H9 (cell line): ENCODE results near the gene USE1. TPM values are rescaled to one million over a fixed set of nuclear protein-coding genes. Genes with fewer than 3 reads are reported as not detected.

Experiments
- DNase-seq: peaks from one replicate; pipeline ENCODE4 v3.0.0-alpha.2; 2017
- H2AFZ ChIP-seq: one replicate; pipeline ENCODE4 v1.6.1; 2013; ENCODE audit warnings: mild to moderate bottlenecking, low read length, control low read depth, moderate library complexity
- H2AK5ac ChIP-seq: 2 replicates; pipeline ENCODE4 v1.6.1; 2013; ENCODE audit warnings: low read length, control low read depth, mixed read lengths; ENCODE audit not compliant: insufficient read length
- H2BK120ac ChIP-seq: one replicate; pipeline ENCODE4 v1.6.1; 2013; ENCODE audit warnings: low read depth, mild to moderate bottlenecking, low read length, control low read depth, inconsistent platforms; ENCODE audit not compliant: poor library complexity, severe bottlenecking
- H2BK12ac ChIP-seq: 2 replicates; pipeline ENCODE4 v1.6.1; 2013; ENCODE audit warnings: low read length, control low read depth, mixed read lengths, low read depth; ENCODE audit not compliant: insufficient read length
- H2BK15ac ChIP-seq: 2 replicates; pipeline ENCODE4 v1.6.1; 2013; ENCODE audit warnings: low read depth, low read length, control low read depth
- H2BK20ac ChIP-seq: one replicate; pipeline ENCODE4 v1.6.1; 2013; ENCODE audit warnings: low read depth, mild to moderate bottlenecking, low read length, control low read depth, inconsistent platforms; ENCODE audit not compliant: poor library complexity, severe bottlenecking
- H2BK5ac ChIP-seq: 2 replicates; pipeline ENCODE4 v1.6.1; 2013; ENCODE audit warnings: low read length, control low read depth, mixed read lengths; ENCODE audit not compliant: insufficient read length
- H3K14ac ChIP-seq: 2 replicates; pipeline ENCODE4 v1.6.1; 2013; ENCODE audit warnings: low read length, control low read depth; ENCODE audit not compliant: insufficient read depth
- H3K18ac ChIP-seq: 2 replicates; pipeline ENCODE4 v1.6.1; 2013; ENCODE audit warnings: low read depth, mild to moderate bottlenecking, mixed read lengths, low read length, control low read depth; ENCODE audit not compliant: insufficient read length
- H3K23ac ChIP-seq: 2 replicates; pipeline ENCODE4 v1.6.1; 2013; ENCODE audit warnings: low read length, control low read depth, mixed read lengths, low read depth; ENCODE audit not compliant: insufficient read length
- H3K23me2 ChIP-seq: 2 replicates; pipeline ENCODE4 v1.6.1; 2013; ENCODE audit warnings: low read depth, mild to moderate bottlenecking, mixed read lengths, low read length, control low read depth; ENCODE audit not compliant: insufficient read length, poor library complexity, severe bottlenecking
- H3K27ac ChIP-seq: 2 replicates; pipeline ENCODE4 v1.5.1; 2013; ENCODE audit warnings: low read length, control low read depth, mixed read lengths, low read depth; ENCODE audit not compliant: insufficient read length
- H3K27me3 ChIP-seq: 2 replicates; pipeline ENCODE4 v1.6.1; 2013; ENCODE audit warnings: low read length, control low read depth, inconsistent platforms; ENCODE audit not compliant: insufficient read depth
- H3K4ac ChIP-seq: 2 replicates; pipeline ENCODE4 v1.6.1; 2013; ENCODE audit warnings: low read depth, mild to moderate bottlenecking, control low read depth, inconsistent platforms, low read length, moderate library complexity
- H3K4me1 ChIP-seq: 2 replicates; pipeline ENCODE4 v1.6.1; 2013; ENCODE audit warnings: low read length, control low read depth, inconsistent platforms; ENCODE audit not compliant: insufficient read depth
- H3K4me2 ChIP-seq: 2 replicates; pipeline ENCODE4 v1.6.1; 2013; ENCODE audit warnings: low read length, control low read depth, mixed read lengths; ENCODE audit not compliant: insufficient read length, insufficient read depth
- H3K56ac ChIP-seq: 2 replicates; pipeline ENCODE4 v1.6.1; 2013; ENCODE audit warnings: low read depth, mild to moderate bottlenecking, mixed read lengths, low read length, control low read depth; ENCODE audit not compliant: insufficient read length
- H3K79me1 ChIP-seq: 2 replicates; pipeline ENCODE4 v1.6.1; 2013; ENCODE audit warnings: low read depth, mild to moderate bottlenecking, moderate library complexity, low read length, control low read depth, inconsistent platforms; ENCODE audit not compliant: insufficient read depth, poor library complexity, severe bottlenecking
- H3K79me2 ChIP-seq: 2 replicates; pipeline ENCODE4 v1.6.1; 2013; ENCODE audit warnings: low read length, control low read depth, inconsistent platforms; ENCODE audit not compliant: insufficient read depth
- H3K9ac ChIP-seq: 2 replicates; pipeline ENCODE4 v1.6.1; 2013; ENCODE audit warnings: low read length, control low read depth, mixed read lengths; ENCODE audit not compliant: insufficient read length; ENCODE audit errors: extremely low read depth
- H3K9me3 ChIP-seq: one replicate; pipeline ENCODE4 v1.6.1; 2013; ENCODE audit warnings: low read depth, low read length, inconsistent platforms; ENCODE audit not compliant: control insufficient read depth
- H3T11ph ChIP-seq: one replicate; pipeline ENCODE4 v1.6.1; 2013; ENCODE audit warnings: mild to moderate bottlenecking, low read length, control low read depth, inconsistent platforms
- H4K20me1 ChIP-seq: one replicate; pipeline ENCODE4 v1.6.1; 2013; ENCODE audit not compliant: control insufficient read depth, insufficient read length, insufficient read depth
- H4K5ac ChIP-seq: 2 replicates; pipeline ENCODE4 v1.6.1; 2013; ENCODE audit warnings: low read depth, mild to moderate bottlenecking, mixed read lengths, low read length, control low read depth; ENCODE audit not compliant: insufficient read length
- H4K8ac ChIP-seq: replicated peaks from 2 replicates; pipeline ENCODE4 v1.6.1; 2013; ENCODE audit warnings: low read length, control low read depth, mixed read lengths, low read depth; ENCODE audit not compliant: insufficient read length
- H4K91ac ChIP-seq: 2 replicates; pipeline ENCODE4 v1.6.1; 2013; ENCODE audit warnings: low read depth, mild to moderate bottlenecking, moderate library complexity, mixed read lengths, low read length, control low read depth; ENCODE audit not compliant: insufficient read length
- H3K27ac Mint-ChIP-seq, 3 experiments: 2 replicates in 2 of 3; 3 replicates in 1 of 3; pipeline ENCODE4 v1.8.0; 2020 to 2021; ENCODE audit warnings: mixed read lengths in 3 of 3, mild to moderate bottlenecking in 1 of 3, moderate library complexity in 1 of 3
- H3K27me3 Mint-ChIP-seq: 2 replicates; pipeline ENCODE4 v1.8.0; 2021; ENCODE audit warnings: low read depth, mild to moderate bottlenecking, moderate library complexity, mixed read lengths
- H3K36me3 Mint-ChIP-seq, 3 experiments: 2 replicates in 2 of 3; 3 replicates in 1 of 3; pipeline ENCODE4 v1.8.0; 2020 to 2021; ENCODE audit warnings: low read depth in 3 of 3, mixed read lengths in 3 of 3; ENCODE audit not compliant: insufficient read depth in 1 of 3
- H3K4me1 Mint-ChIP-seq, 2 experiments: 2 replicates each; pipeline ENCODE4 v1.8.0; 2020; ENCODE audit warnings: mixed read lengths in 2 of 2
- H3K4me3 Mint-ChIP-seq, 2 experiments: 2 replicates in 1 of 2; 3 replicates in 1 of 2; pipeline ENCODE4 v1.8.0; 2020 to 2021; ENCODE audit warnings: mild to moderate bottlenecking in 2 of 2, mixed read lengths in 2 of 2, moderate library complexity in 1 of 2
- H3K9me3 Mint-ChIP-seq, 2 experiments: 2 replicates in 1 of 2; 3 replicates in 1 of 2; pipeline ENCODE4 v1.8.0; 2020; ENCODE audit warnings: mild to moderate bottlenecking in 2 of 2, mixed read lengths in 2 of 2, moderate library complexity in 1 of 2
- WGBS: extraction: QIAGEN DNeasy Blood & Tissue Kit; methylation state at CpG from one replicate; pipeline ENCODE4 v1.1.7; 2013; ENCODE audit warnings: missing lambda C conversion rate, low lambda C conversion rate, mixed read lengths; ENCODE audit not compliant: insufficient read length; ENCODE audit errors: extremely low coverage; 5-methylcytosine and 5-hydroxymethylcytosine counted together
- total RNA-seq: library from RNA; stranded (reverse); gene quantifications from 2 replicates; pipeline ENCODE4 v1.2.1, GENCODE V29; 2021
- TF ChIP-seq, protein P1 (sequence below): fragments of 200-600 bp; sonication (generic); conservative IDR thresholded peaks from 3 replicates; pipeline ENCODE4 v1.8.0; 2021; ENCODE audit warnings: antibody characterized with exemption, mild to moderate bottlenecking

The USE1 gene
- total RNA-seq, 1 experiment from 2014 or later, result 16.2 TPM

DNA sequence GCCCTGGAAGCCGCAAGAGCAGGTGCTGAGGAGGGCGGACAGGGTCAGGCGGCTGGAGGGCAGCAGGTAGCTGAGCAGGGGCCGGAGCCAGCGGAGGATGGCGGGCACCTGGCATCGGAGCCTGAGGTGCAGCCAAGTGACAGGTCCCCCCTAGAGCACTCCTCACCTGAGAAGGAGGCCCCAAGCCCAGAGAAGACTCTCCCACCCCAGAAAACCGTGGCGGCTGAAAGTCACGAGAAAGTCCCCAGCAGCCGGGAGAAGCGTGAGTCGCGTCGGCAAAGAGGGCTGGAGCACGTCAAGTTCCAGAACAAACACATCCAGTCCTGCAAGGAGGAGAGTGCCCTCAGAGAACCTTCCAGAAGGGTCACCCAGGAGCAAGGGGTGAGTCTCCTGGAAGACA is 20.5 kb upstream of the USE1 start:
- Mint-ChIP-seq H3K4me3 (no peak overlapping the region), H3K36me3 (peaks cover 46 to 48% (median 47%) of the 10 kb centered on the region in 3 experiments), H3K27ac (no peak overlapping the region), H3K4me1 (no peaks in the 10 kb centered on the region), H3K27me3 (no peaks in the 10 kb centered on the region), H3K9me3 (no peaks in the 10 kb centered on the region)
- Histone ChIP-seq H3K23ac (no peak overlapping the region), H4K5ac (no peak overlapping the region), H4K8ac (no peak overlapping the region), H3K4me1 (no peaks in the 10 kb centered on the region), H2BK120ac (no peak overlapping the region), H3K56ac (no peak overlapping the region), H3K79me1 (no peaks in the 10 kb centered on the region), H3K18ac (no peak overlapping the region), H4K91ac (no peak overlapping the region), H3K9ac (no peak overlapping the region), H4K20me1 (peaks cover 4% of the 10 kb centered on the region), H3K4ac (no peak overlapping the region), H3K27ac (no peak overlapping the region), H3K9me3 (no peaks in the 10 kb centered on the region), H2BK5ac (no peak overlapping the region), H3K4me2 (no peak overlapping the region), H2BK15ac (no peak overlapping the region), H3K79me2 (no peaks in the 10 kb centered on the region), H2AK5ac (no peak overlapping the region), H2BK20ac (no peak overlapping the region), H3K23me2 (no peaks in the 10 kb centered on the region), H3K14ac (no peak overlapping the region), H3T11ph (no peak overlapping the region), H3K27me3 (no peaks in the 10 kb centered on the region), H2BK12ac (no peak overlapping the region), H2AFZ (no peak overlapping the region)
- TF ChIP-seq, protein P1, sequence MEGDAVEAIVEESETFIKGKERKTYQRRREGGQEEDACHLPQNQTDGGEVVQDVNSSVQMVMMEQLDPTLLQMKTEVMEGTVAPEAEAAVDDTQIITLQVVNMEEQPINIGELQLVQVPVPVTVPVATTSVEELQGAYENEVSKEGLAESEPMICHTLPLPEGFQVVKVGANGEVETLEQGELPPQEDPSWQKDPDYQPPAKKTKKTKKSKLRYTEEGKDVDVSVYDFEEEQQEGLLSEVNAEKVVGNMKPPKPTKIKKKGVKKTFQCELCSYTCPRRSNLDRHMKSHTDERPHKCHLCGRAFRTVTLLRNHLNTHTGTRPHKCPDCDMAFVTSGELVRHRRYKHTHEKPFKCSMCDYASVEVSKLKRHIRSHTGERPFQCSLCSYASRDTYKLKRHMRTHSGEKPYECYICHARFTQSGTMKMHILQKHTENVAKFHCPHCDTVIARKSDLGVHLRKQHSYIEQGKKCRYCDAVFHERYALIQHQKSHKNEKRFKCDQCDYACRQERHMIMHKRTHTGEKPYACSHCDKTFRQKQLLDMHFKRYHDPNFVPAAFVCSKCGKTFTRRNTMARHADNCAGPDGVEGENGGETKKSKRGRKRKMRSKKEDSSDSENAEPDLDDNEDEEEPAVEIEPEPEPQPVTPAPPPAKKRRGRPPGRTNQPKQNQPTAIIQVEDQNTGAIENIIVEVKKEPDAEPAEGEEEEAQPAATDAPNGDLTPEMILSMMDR, result no peak
- no peak for DNase-seq
- WGBS, result no CpG with 5 or more reads among the region's 16 CpGs
